GM23338 (cell line): ENCODE results near the gene AVPR2. TPM values are rescaled to one million over a fixed set of nuclear protein-coding genes. Genes with fewer than 3 reads are reported as not detected.
A peak's percentile ranks its signal among the peaks of the same experiment; 100 is the strongest.

Source experiments
- ATAC-seq: fragments of 200-7000 bp; cut with Tn5 transposase; 3 replicates; pipeline ENCODE4 v1.9.1; 2020
- DNase-seq: peaks from one replicate; pipeline ENCODE4 v3.0.0-alpha.2; 2015; ENCODE audit warnings: low spot score
- H2AFZ ChIP-seq: fragments of 200-600 bp; sonication (generic); 2 replicates; pipeline ENCODE4 v1.8.0; 2016; ENCODE audit warnings: antibody characterized with exemption, mild to moderate bottlenecking, moderate library complexity
- H3F3A ChIP-seq: fragments of 200-600 bp; sonication (generic); replicated peaks from 2 replicates; pipeline ENCODE4 v1.8.0; 2017; ENCODE audit warnings: antibody characterized with exemption, mixed run types, low read depth
- H3K27ac ChIP-seq: fragments of 200-600 bp; sonication (generic); 2 replicates; pipeline ENCODE4 v1.6.1; 2016; ENCODE audit warnings: low read depth
- H3K27me3 ChIP-seq: fragments of 200-600 bp; sonication (generic); 2 replicates; pipeline ENCODE4 v1.8.0; 2016; ENCODE audit warnings: mild to moderate bottlenecking, mixed run types, moderate library complexity; ENCODE audit not compliant: insufficient read depth
- H3K36me3 ChIP-seq: fragments of 200-600 bp; sonication (generic); 2 replicates; pipeline ENCODE4 v1.8.0; 2016; ENCODE audit warnings: mild to moderate bottlenecking; ENCODE audit not compliant: insufficient read depth
- H3K4me1 ChIP-seq: fragments of 200-600 bp; sonication (generic); 2 replicates; pipeline ENCODE4 v1.8.0; 2016; ENCODE audit warnings: mild to moderate bottlenecking, moderate library complexity; ENCODE audit not compliant: insufficient read depth
- H3K4me2 ChIP-seq: fragments of 200-600 bp; sonication (generic); 2 replicates; pipeline ENCODE4 v1.7.1; 2017; ENCODE audit warnings: mixed run types
- H3K4me3 ChIP-seq: fragments of 200-600 bp; sonication (generic); 2 replicates; pipeline ENCODE4 v1.6.1; 2016; ENCODE audit warnings: mixed run types
- H3K79me2 ChIP-seq: fragments of 200-600 bp; sonication (generic); replicated peaks from 2 replicates; pipeline ENCODE4 v1.8.0; 2017; ENCODE audit warnings: mild to moderate bottlenecking; ENCODE audit not compliant: insufficient read depth
- H3K9me2 ChIP-seq: fragments of 200-600 bp; sonication (generic); 2 replicates; pipeline ENCODE4 v1.8.0; 2017; ENCODE audit not compliant: insufficient read depth
- H4K20me1 ChIP-seq: fragments of 200-600 bp; sonication (generic); replicated peaks from 2 replicates; pipeline ENCODE4 v1.8.0; 2017; ENCODE audit warnings: mild to moderate bottlenecking; ENCODE audit not compliant: insufficient read depth
- H3K27ac Mint-ChIP-seq: 2 replicates; pipeline ENCODE4 v1.8.0; 2020; ENCODE audit warnings: inconsistent platforms, mild to moderate bottlenecking, moderate library complexity, mixed read lengths
- H3K27me3 Mint-ChIP-seq: 3 replicates; pipeline ENCODE4 v1.8.0; 2022; ENCODE audit warnings: low read depth, mild to moderate bottlenecking, moderate library complexity, mixed read lengths, inconsistent platforms; ENCODE audit not compliant: insufficient read depth, poor library complexity
- H3K36me3 Mint-ChIP-seq: 3 replicates; pipeline ENCODE4 v1.8.0; 2021; ENCODE audit warnings: low read depth, mild to moderate bottlenecking, inconsistent platforms, moderate library complexity, mixed read lengths
- H3K4me1 Mint-ChIP-seq: 3 replicates; pipeline ENCODE4 v1.8.0; 2020; ENCODE audit warnings: mild to moderate bottlenecking, inconsistent platforms, mixed read lengths
- H3K4me3 Mint-ChIP-seq: 3 replicates; pipeline ENCODE4 v1.8.0; 2021; ENCODE audit warnings: moderate library complexity, mild to moderate bottlenecking, inconsistent platforms, mixed read lengths
- H3K9me3 Mint-ChIP-seq: 3 replicates; pipeline ENCODE4 v1.8.0; 2020; ENCODE audit warnings: moderate library complexity, mild to moderate bottlenecking, inconsistent platforms, mixed read lengths
- CTCF ChIP-seq, 2 experiments: fragments of 200-600 bp in 1 of 2; sonication (generic) in 1 of 2; conservative IDR thresholded peaks; 2 replicates each; pipeline versions ENCODE4 v1.5.1 to v1.6.1; 2016 to 2017; ENCODE audit warnings: antibody characterized with exemption in 2 of 2, low read depth in 2 of 2, mild to moderate bottlenecking in 2 of 2, moderate library complexity in 1 of 2
- ETS1 ChIP-seq: IDR thresholded peaks from 2 replicates; pipeline ENCODE4 v1.6.1; 2016; ENCODE audit warnings: antibody characterized with exemption
- EZH2 ChIP-seq: fragments of 200-600 bp; sonication (generic); IDR thresholded peaks from one replicate; pipeline ENCODE4 v1.8.0; 2017; ENCODE audit warnings: antibody characterized with exemption, mild to moderate bottlenecking, low read depth; ENCODE audit not compliant: unreplicated experiment
- EZH2phosphoT487 ChIP-seq: fragments of 200-600 bp; sonication (generic); IDR thresholded peaks from one replicate; pipeline ENCODE4 v1.8.1; 2018; ENCODE audit warnings: antibody characterized with exemption; ENCODE audit not compliant: unreplicated experiment
- JUNB ChIP-seq: IDR thresholded peaks from one replicate; pipeline ENCODE4 v1.6.1; 2016; ENCODE audit warnings: antibody characterized with exemption; ENCODE audit not compliant: unreplicated experiment
- POLR2AphosphoS5 ChIP-seq: IDR thresholded peaks from 2 replicates; pipeline ENCODE4 v1.6.1; 2016; ENCODE audit warnings: antibody characterized with exemption, low read depth
- STAT1 ChIP-seq: IDR thresholded peaks from one replicate; pipeline ENCODE4 v1.6.1; 2016; ENCODE audit warnings: antibody characterized with exemption; ENCODE audit not compliant: unreplicated experiment
- ZNF114 ChIP-seq: fragments of 250-450 bp; sonication (Bioruptor Pico); IDR thresholded peaks from 2 replicates; pipeline ENCODE4 v1.5.0; 2020; ENCODE audit warnings: mild to moderate bottlenecking, moderate library complexity
- ZNF331 ChIP-seq: fragments of 250-450 bp; sonication (Bioruptor Pico); IDR thresholded peaks from 2 replicates; pipeline ENCODE4 v1.5.0; 2020; ENCODE audit warnings: low read depth, mild to moderate bottlenecking, moderate library complexity
- polyA plus RNA-seq: library from polyadenylated mRNA; unstranded; fragments of >200 nt; fragmentation: Nextera tagmentation; extraction: Ambion mirVana; gene quantifications from 2 replicates; pipeline ENCODE4 v1.2.1, GENCODE V29; 2016
- total RNA-seq: library from RNA; depleted of rRNA; stranded (reverse); fragments of >200 nt; shearing (Covaris generic); gene quantifications from 2 replicates; pipeline ENCODE4 v1.2.3, GENCODE V29; 2014
- TF ChIP-seq, protein P1 (sequence below): IDR thresholded peaks from one replicate; pipeline ENCODE4 v1.6.1; 2018; ENCODE audit warnings: antibody characterized with exemption; ENCODE audit not compliant: unreplicated experiment

AVPR2 gene
- total and polyA plus RNA-seq, 2 experiments from 2014 or later: not detected

GRCh38 chrX:153884590-153884989 is 19.9 kb upstream of the AVPR2 start:
- Mint-ChIP-seq H3K4me3 (peak overlapping the region; percentile 70), H3K36me3 (no peaks in the 10 kb centered on the region; the same call in 2 of the 3 replicates), H3K27ac (no peak overlapping the region), H3K4me1 (peaks cover 28% of the 10 kb centered on the region), H3K27me3 (peaks cover 8% of the 10 kb centered on the region), H3K9me3 (no peaks in the 10 kb centered on the region)
- Histone ChIP-seq H2AFZ (no peak overlapping the region), H3K36me3 (no peaks in the 10 kb centered on the region), H4K20me1 (no peaks in the 10 kb centered on the region), H3K27ac (no peak overlapping the region), H3K4me2 (peak overlapping the region; percentile 71; the same call in 1 of the 2 replicates), H3K9me2 (no peaks in the 10 kb centered on the region), H3K79me2 (no peaks in the 10 kb centered on the region), H3K4me3 (peak overlapping the region; percentile 56), H3K27me3 (no peaks in the 10 kb centered on the region; the same call in 1 of the 2 replicates), H3F3A (no peaks in the 10 kb centered on the region), H3K4me1 (peaks cover 19% of the 10 kb centered on the region; the same call in 1 of the 2 replicates)
- peak; percentile 46 for DNase-seq
- peak; percentile 51 for ATAC-seq
- TF ChIP-seq POLR2AphosphoS5 (no peak), CTCF (conservative IDR thresholded peaks at IDR 0.05; ENCODE audit: low read depth in 2 of 2) (peak; percentile 33 to 67; a peak in 3 of 4 replicates)

- Mint-ChIP-seq H3K36me3 (no peaks in the 10 kb centered on the region; the same call in 2 of the 3 replicates), H3K27me3 (peaks cover 8% of the 10 kb centered on the region), H3K4me1 (peaks cover 22% of the 10 kb centered on the region), H3K9me3 (no peaks in the 10 kb centered on the region; the same call in 2 of the 3 replicates), H3K4me3 (peak overlapping the region; percentile 70), H3K27ac (no peak overlapping the region)
- Histone ChIP-seq H3K79me2 (no peaks in the 10 kb centered on the region), H3K27me3 (no peaks in the 10 kb centered on the region; the same call in 1 of the 2 replicates), H3K4me1 (peaks cover 19% of the 10 kb centered on the region; the same call in 1 of the 2 replicates), H3K9me2 (no peaks in the 10 kb centered on the region), H3K4me2 (peak overlapping the region; percentile 71), H3K4me3 (peak overlapping the region; percentile 56), H3K36me3 (no peaks in the 10 kb centered on the region), H2AFZ (no peak overlapping the region), H3K27ac (no peak overlapping the region), H3F3A (no peaks in the 10 kb centered on the region), H4K20me1 (no peaks in the 10 kb centered on the region)
- peak; percentile 3; the same call in 2 of the 3 replicates for ATAC-seq
- TF ChIP-seq ZNF331 (CRISPR knock-in tag): no peak
- no peak for TF ChIP-seq ZNF114 (CRISPR knock-in tag)
- no peak for TF ChIP-seq EZH2
- no peak for TF ChIP-seq JUNB
- no peak for TF ChIP-seq ETS1
- no peak for TF ChIP-seq EZH2phosphoT487
- no peak for TF ChIP-seq STAT1
- TF ChIP-seq, protein P1, sequence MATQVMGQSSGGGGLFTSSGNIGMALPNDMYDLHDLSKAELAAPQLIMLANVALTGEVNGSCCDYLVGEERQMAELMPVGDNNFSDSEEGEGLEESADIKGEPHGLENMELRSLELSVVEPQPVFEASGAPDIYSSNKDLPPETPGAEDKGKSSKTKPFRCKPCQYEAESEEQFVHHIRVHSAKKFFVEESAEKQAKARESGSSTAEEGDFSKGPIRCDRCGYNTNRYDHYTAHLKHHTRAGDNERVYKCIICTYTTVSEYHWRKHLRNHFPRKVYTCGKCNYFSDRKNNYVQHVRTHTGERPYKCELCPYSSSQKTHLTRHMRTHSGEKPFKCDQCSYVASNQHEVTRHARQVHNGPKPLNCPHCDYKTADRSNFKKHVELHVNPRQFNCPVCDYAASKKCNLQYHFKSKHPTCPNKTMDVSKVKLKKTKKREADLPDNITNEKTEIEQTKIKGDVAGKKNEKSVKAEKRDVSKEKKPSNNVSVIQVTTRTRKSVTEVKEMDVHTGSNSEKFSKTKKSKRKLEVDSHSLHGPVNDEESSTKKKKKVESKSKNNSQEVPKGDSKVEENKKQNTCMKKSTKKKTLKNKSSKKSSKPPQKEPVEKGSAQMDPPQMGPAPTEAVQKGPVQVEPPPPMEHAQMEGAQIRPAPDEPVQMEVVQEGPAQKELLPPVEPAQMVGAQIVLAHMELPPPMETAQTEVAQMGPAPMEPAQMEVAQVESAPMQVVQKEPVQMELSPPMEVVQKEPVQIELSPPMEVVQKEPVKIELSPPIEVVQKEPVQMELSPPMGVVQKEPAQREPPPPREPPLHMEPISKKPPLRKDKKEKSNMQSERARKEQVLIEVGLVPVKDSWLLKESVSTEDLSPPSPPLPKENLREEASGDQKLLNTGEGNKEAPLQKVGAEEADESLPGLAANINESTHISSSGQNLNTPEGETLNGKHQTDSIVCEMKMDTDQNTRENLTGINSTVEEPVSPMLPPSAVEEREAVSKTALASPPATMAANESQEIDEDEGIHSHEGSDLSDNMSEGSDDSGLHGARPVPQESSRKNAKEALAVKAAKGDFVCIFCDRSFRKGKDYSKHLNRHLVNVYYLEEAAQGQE: no peak
- no peak for DNase-seq
These were observed 19.2 kb upstream of the AVPR2 start for GRCh38 chrX:153885208-153885787.
